NB4 (cell line): ENCODE data around the gene TRRAP.

Source experiments
- POLR2A ChIP-seq: IDR thresholded peaks from 2 replicates; pipeline ENCODE4 v1.6.1; 2011; ENCODE audit warnings: mild to moderate bottlenecking; ENCODE audit not compliant: insufficient read length; ENCODE audit errors: extremely low read depth
- TF ChIP-seq, protein P1 (sequence below): IDR thresholded peaks from one replicate; pipeline ENCODE4 v1.5.1; 2012; ENCODE audit warnings: low read depth, low read length
- TF ChIP-seq, protein P2 (sequence below): IDR thresholded peaks from 2 replicates; pipeline ENCODE4 v1.6.1; 2011; ENCODE audit warnings: low read depth, low read length

DNA sequence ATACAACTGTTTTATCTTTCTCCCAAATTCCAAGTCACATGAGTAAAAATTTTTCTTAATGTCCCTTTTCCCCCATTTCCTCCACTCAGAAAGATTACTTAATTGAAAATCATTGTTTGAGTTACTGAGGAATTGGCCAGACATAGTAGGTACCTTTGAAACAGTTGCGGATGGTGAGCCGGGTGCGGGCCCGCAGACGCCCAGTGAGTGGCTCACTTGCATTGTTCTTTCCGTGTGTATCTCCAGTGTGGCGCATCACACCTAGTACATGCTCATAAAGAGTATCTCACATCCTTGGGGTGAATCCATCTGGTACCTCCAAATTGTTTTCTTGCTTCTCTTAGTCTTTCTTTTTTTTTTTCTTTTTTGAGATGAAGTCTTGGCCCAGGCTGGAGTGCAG lies 14.3 kb downstream of the TRRAP start:
- TF ChIP-seq, protein P1, sequence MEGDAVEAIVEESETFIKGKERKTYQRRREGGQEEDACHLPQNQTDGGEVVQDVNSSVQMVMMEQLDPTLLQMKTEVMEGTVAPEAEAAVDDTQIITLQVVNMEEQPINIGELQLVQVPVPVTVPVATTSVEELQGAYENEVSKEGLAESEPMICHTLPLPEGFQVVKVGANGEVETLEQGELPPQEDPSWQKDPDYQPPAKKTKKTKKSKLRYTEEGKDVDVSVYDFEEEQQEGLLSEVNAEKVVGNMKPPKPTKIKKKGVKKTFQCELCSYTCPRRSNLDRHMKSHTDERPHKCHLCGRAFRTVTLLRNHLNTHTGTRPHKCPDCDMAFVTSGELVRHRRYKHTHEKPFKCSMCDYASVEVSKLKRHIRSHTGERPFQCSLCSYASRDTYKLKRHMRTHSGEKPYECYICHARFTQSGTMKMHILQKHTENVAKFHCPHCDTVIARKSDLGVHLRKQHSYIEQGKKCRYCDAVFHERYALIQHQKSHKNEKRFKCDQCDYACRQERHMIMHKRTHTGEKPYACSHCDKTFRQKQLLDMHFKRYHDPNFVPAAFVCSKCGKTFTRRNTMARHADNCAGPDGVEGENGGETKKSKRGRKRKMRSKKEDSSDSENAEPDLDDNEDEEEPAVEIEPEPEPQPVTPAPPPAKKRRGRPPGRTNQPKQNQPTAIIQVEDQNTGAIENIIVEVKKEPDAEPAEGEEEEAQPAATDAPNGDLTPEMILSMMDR = no peak
- TF ChIP-seq, protein P2, sequence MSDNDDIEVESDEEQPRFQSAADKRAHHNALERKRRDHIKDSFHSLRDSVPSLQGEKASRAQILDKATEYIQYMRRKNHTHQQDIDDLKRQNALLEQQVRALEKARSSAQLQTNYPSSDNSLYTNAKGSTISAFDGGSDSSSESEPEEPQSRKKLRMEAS = no peak
- no peak for TF ChIP-seq POLR2A
